ENCODE results near the gene SLC26A9. TPM values are rescaled to one million over a fixed set of nuclear protein-coding genes. Genes with fewer than 3 reads are reported as not detected.
A peak's percentile ranks its signal among the peaks of the same experiment; 100 is the strongest.

The SLC26A9 gene
- total and polyA plus RNA-seq, 9 donors: 0.07 to 6.7 (median 0.11) TPM; not detected in 3

GRCh38 chr1:205925736-205926135, 17.5 kb downstream of the SLC26A9 start:
- WGBS, 3 donors: 73 to 77% (median 77%) methylated on average over 9 of the region's 9 CpGs
- TF ChIP-seq CTCF (IDR thresholded peaks at IDR 0.05) (no peak), POLR2A (IDR thresholded peaks at IDR 0.05) (no peak), EP300 (IDR thresholded peaks at IDR 0.05) (no peak)
- H3K4me3 ChIP-seq: no peak overlapping the region
- H3K4me1 ChIP-seq (ENCODE audit: insufficient read depth): no peaks in the 10 kb centered on the region
- no peak overlapping the region for H3K27ac ChIP-seq
- H3K36me3 ChIP-seq: no peaks in the 10 kb centered on the region
- H3K27me3 ChIP-seq: no peaks in the 10 kb centered on the region
- no peaks in the 10 kb centered on the region for H3K9me3 ChIP-seq
- intact Hi-C loops (cut with DNase I): no loop called here
- DNase-seq: peak in 1 of 5 donors; percentile 11

GRCh38 chr1:205924460-205924790, 18.8 kb downstream of the SLC26A9 start:
- intact Hi-C loops (cut with DNase I): loop anchor here in 1 of 4 donors (5.0 kb wide), 1 partner anchor 43 kb away; no protein-coding TSS in a partner anchor
- no peak for DNase-seq
- H3K9me3 ChIP-seq: no peaks in the 10 kb centered on the region
- no peaks in the 10 kb centered on the region for H3K27me3 ChIP-seq
- no peak overlapping the region for H3K27ac ChIP-seq
- TF ChIP-seq CTCF (IDR thresholded peaks at IDR 0.05) (no peak), EP300 (IDR thresholded peaks at IDR 0.05) (no peak), POLR2A (IDR thresholded peaks at IDR 0.05) (no peak)
- no peaks in the 10 kb centered on the region for H3K4me1 ChIP-seq (ENCODE audit: insufficient read depth)
- H3K36me3 ChIP-seq: no peaks in the 10 kb centered on the region
- H3K4me3 ChIP-seq: no peak overlapping the region

- Histone ChIP-seq H3K27ac (no peak overlapping the region), H3K4me1 (ENCODE audit: insufficient read depth) (no peaks in the 10 kb centered on the region), H3K9me3 (no peaks in the 10 kb centered on the region), H3K4me3 (no peak overlapping the region), H3K27me3 (no peaks in the 10 kb centered on the region), H3K36me3 (no peaks in the 10 kb centered on the region)
- 87 to 91% (median 89%) methylated on average over 11 of the region's 11 CpGs for WGBS, 3 donors
- DNase-seq: peak in 1 of 5 donors; percentile 15
- TF ChIP-seq POLR2A (IDR thresholded peaks at IDR 0.05) (no peak), EP300 (IDR thresholded peaks at IDR 0.05) (no peak), CTCF (IDR thresholded peaks at IDR 0.05) (no peak)
- intact Hi-C loops (cut with DNase I): loop anchor here in 1 of 4 donors (5.0 kb wide), 1 partner anchor 43 kb away; no protein-coding TSS in a partner anchor
These were observed 19.4 kb downstream of the SLC26A9 start for GRCh38 chr1:205923651-205924459.

- Histone ChIP-seq H3K27ac (no peak overlapping the region), H3K4me1 (ENCODE audit: insufficient read depth) (peaks cover 2% of the 10 kb centered on the region), H3K9me3 (no peaks in the 10 kb centered on the region), H3K4me3 (no peak overlapping the region), H3K36me3 (no peaks in the 10 kb centered on the region), H3K27me3 (no peaks in the 10 kb centered on the region)
- WGBS, 3 donors: 83 to 87% (median 86%) methylated on average over 6 of the region's 6 CpGs
- peak in 1 of 5 donors; percentile 7 for DNase-seq
- intact Hi-C loops (cut with DNase I): loop anchor here in 1 of 4 donors (5.0 kb wide), 1 partner anchor 44 kb away; no protein-coding TSS in a partner anchor
- TF ChIP-seq POLR2A (IDR thresholded peaks at IDR 0.05) (no peak), EP300 (IDR thresholded peaks at IDR 0.05) (no peak), CTCF (IDR thresholded peaks at IDR 0.05) (no peak)
These were observed 20.4 kb downstream of the SLC26A9 start for GRCh38 chr1:205922806-205923205.

Data from ovary (tissue), 9 donors.